ENCODE measurements around the gene BCL2.
"Not testable (repeated sequence)": the region's sequence is repeated elsewhere in the genome, so short reads cannot be mapped to it uniquely, and the experiment has no call there.

The BCL2 gene

GRCh38 chr18:63199743-63200241 lies 119.8 kb downstream of the BCL2 start:
- DNase-seq (ENCODE audit: low read depth in 2 of 2): peak in 1 of 2 donors; percentile 39

GRCh38 chr18:63198868-63199742 lies 120.5 kb downstream of the BCL2 start:
- no peak for DNase-seq (ENCODE audit: low read depth in 2 of 2)

GRCh38 chr18:63198098-63198760 lies 121.3 kb downstream of the BCL2 start:
- DNase-seq (ENCODE audit: low read depth in 2 of 2): no peak

GRCh38 chr18:63197246-63197869 lies 122.2 kb downstream of the BCL2 start:
- no peak for DNase-seq (ENCODE audit: low read depth in 2 of 2)

GRCh38 chr18:63195326-63196159 lies 124.0 kb downstream of the BCL2 start:
- no peak for DNase-seq (ENCODE audit: low read depth in 2 of 2)

- no peak for DNase-seq (ENCODE audit: low read depth in 2 of 2)
Observed at GRCh38 chr18:63192885-63193349, 126.7 kb downstream of the BCL2 start.

- DNase-seq (ENCODE audit: low read depth in 2 of 2): no peak
Observed at GRCh38 chr18:63192126-63192884, 127.3 kb downstream of the BCL2 start.

GRCh38 chr18:63191413-63191812 lies 128.2 kb downstream of the BCL2 start:
- DNase-seq (ENCODE audit: low read depth in 2 of 2): no peak

- DNase-seq (ENCODE audit: low read depth in 2 of 2): not testable (repeated sequence)
Observed at GRCh38 chr18:63190838-63191237, 128.7 kb downstream of the BCL2 start.

GRCh38 chr18:63189817-63190216 lies 129.8 kb downstream of the BCL2 start:
- no peak for DNase-seq (ENCODE audit: low read depth in 2 of 2)

- no peak for DNase-seq (ENCODE audit: low read depth in 2 of 2)
Observed at GRCh38 chr18:63189041-63189440, 130.5 kb downstream of the BCL2 start.

GRCh38 chr18:63187791-63188460 lies 131.6 kb downstream of the BCL2 start:
- DNase-seq (ENCODE audit: low read depth in 2 of 2): no peak

GRCh38 chr18:63187223-63187574 lies 132.4 kb downstream of the BCL2 start:
- no peak for DNase-seq (ENCODE audit: low read depth in 2 of 2)

- DNase-seq (ENCODE audit: low read depth in 2 of 2): no peak
Observed at GRCh38 chr18:63186520-63187222, 132.9 kb downstream of the BCL2 start.

- no peak for DNase-seq (ENCODE audit: low read depth in 2 of 2)
Observed at GRCh38 chr18:63185984-63186383, 133.6 kb downstream of the BCL2 start.

GRCh38 chr18:63183952-63184770 lies 135.4 kb downstream of the BCL2 start:
- no peak for DNase-seq (ENCODE audit: low read depth in 2 of 2)

GRCh38 chr18:63183378-63183777 lies 136.2 kb downstream of the BCL2 start:
- DNase-seq (ENCODE audit: low read depth in 2 of 2): no peak

- no peak for DNase-seq (ENCODE audit: low read depth in 2 of 2)
Observed at GRCh38 chr18:63182861-63183260, 136.7 kb downstream of the BCL2 start.

GRCh38 chr18:63182310-63182772 lies 137.2 kb downstream of the BCL2 start:
- DNase-seq (ENCODE audit: low read depth in 2 of 2): no peak
